Measurements from ENCODE around the gene DCAF15.

DNA sequence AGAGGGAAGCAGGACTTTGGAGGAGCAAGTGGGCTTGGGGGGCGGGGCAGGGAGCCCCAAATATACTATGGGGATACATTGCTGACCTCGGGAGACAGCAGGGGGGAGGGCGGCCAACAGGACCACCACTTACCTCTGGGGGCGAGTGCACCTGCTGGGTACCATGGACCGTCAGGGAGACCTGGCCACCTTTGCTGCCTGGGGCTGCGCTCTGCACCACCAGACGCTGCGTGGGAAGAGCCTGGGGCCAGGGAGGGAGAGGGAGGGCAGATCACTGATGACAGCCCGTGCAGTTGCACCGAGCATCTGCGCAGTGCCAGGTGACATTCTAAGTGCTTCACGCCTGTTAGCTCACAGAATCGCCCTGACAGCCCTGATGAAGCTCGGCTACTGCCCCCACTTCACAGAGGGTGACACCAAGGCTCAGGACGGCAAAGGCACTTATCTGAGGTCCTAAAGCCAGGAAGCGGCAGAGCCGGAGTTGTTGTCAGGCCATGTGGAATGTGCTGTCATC is 29.7 kb downstream of the DCAF15 start:
- TF ChIP-seq, protein P1, sequence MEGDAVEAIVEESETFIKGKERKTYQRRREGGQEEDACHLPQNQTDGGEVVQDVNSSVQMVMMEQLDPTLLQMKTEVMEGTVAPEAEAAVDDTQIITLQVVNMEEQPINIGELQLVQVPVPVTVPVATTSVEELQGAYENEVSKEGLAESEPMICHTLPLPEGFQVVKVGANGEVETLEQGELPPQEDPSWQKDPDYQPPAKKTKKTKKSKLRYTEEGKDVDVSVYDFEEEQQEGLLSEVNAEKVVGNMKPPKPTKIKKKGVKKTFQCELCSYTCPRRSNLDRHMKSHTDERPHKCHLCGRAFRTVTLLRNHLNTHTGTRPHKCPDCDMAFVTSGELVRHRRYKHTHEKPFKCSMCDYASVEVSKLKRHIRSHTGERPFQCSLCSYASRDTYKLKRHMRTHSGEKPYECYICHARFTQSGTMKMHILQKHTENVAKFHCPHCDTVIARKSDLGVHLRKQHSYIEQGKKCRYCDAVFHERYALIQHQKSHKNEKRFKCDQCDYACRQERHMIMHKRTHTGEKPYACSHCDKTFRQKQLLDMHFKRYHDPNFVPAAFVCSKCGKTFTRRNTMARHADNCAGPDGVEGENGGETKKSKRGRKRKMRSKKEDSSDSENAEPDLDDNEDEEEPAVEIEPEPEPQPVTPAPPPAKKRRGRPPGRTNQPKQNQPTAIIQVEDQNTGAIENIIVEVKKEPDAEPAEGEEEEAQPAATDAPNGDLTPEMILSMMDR (IDR thresholded peaks at IDR 0.05): no peak
- no peak for TF ChIP-seq POLR2A (IDR thresholded peaks at IDR 0.05)

All from uterus (tissue), 2 donors.